GM12878 (cell line): ENCODE results near the gene TNFAIP1. TPM values are rescaled to one million over a fixed set of nuclear protein-coding genes. Genes with fewer than 3 reads are reported as not detected.

Source experiments
- ATAC-seq: fragments of 200-7000 bp; cut with Tn5 transposase; 3 replicates; pipeline ENCODE4 v1.9.1; 2020; ENCODE audit warnings: mild to moderate bottlenecking, moderate library complexity
- BruUV-seq: library from RNA; stranded (reverse); fragments of 400-500 nt; replicated peaks from 2 replicates; lab custom pipeline; 2021; lab: Mats Ljungman, UMichigan
- CTCF ChIA-PET: fragments of 300-600 bp; sonication (Branson Sonifier 250); formaldehyde crosslinking; extraction: SDS; loops from one replicate; lab custom pipeline; 2021; ENCODE audit warnings: inconsistent platforms; lab: Yijun Ruan, JAX
- POLR2A ChIA-PET: fragments of 350-600 bp; formaldehyde crosslinking; extraction: SDS; loops from one replicate; lab custom pipeline; 2021; ENCODE audit warnings: inconsistent platforms; lab: Charles Lee
- RAD21 ChIA-PET: fragments of 300-600 bp; sonication (Branson Sonifier 250); formaldehyde crosslinking; loops from one replicate; lab custom pipeline; 2023; ENCODE audit warnings: antibody characterized with exemption; ENCODE audit not compliant: unreplicated experiment; lab: Charles Lee
- SMC1A ChIA-PET: fragments of 300-600 bp; sonication (Branson Sonifier 250); formaldehyde crosslinking; loops from one replicate; lab custom pipeline; 2023; ENCODE audit not compliant: unreplicated experiment, uncharacterized antibody; lab: Charles Lee
- DNase-seq: peaks from one replicate; pipeline ENCODE4 v3.0.0-alpha.2; 2011; ENCODE audit warnings: low read depth, low spot score
- FAIRE-seq: peaks from 3 replicates; lab custom pipeline; 2011; peaks lifted over from hg19 to GRCh38; lab: Jason Lieb, UNC
- H2AFZ ChIP-seq: 2 replicates; pipeline ENCODE4 v1.6.0; 2011; ENCODE audit warnings: low read depth, low read length, control low read depth; ENCODE audit not compliant: control insufficient read depth
- H3K27ac ChIP-seq: 2 replicates; pipeline ENCODE4 v1.5.1; 2011; ENCODE audit warnings: control low read depth; ENCODE audit not compliant: control insufficient read depth, insufficient read depth
- H3K27me3 ChIP-seq, 2 experiments: replicated peaks in 1 of 2; 2 replicates each; pipeline versions ENCODE4 v1.6.0 to v1.6.1; 2011; ENCODE audit warnings: low read length in 1 of 2; ENCODE audit not compliant: control insufficient read depth in 2 of 2, insufficient read depth in 2 of 2
- H3K36me3 ChIP-seq, 2 experiments: 2 replicates each; pipeline ENCODE4 v1.5.1; 2011; ENCODE audit warnings: low read length in 1 of 2; ENCODE audit not compliant: control insufficient read depth in 2 of 2, insufficient read depth in 2 of 2
- H3K4me1 ChIP-seq: 2 replicates; pipeline ENCODE4 v1.6.1; 2011; ENCODE audit warnings: mild to moderate bottlenecking, low read length, moderate library complexity, mixed read lengths; ENCODE audit not compliant: control insufficient read depth, insufficient read depth
- H3K4me2 ChIP-seq: 2 replicates; pipeline ENCODE4 v1.6.0; 2011; ENCODE audit warnings: control low read depth; ENCODE audit not compliant: control insufficient read depth, insufficient read depth
- H3K4me3 ChIP-seq: fragments of 200-600 bp; sonication (generic); 2 replicates; pipeline ENCODE4 v1.5.1; 2016
- H3K79me2 ChIP-seq: 2 replicates; pipeline ENCODE4 v1.6.0; 2011; ENCODE audit warnings: low read length; ENCODE audit not compliant: control insufficient read depth, insufficient read depth
- H3K9ac ChIP-seq: 2 replicates; pipeline ENCODE4 v1.8.0; 2011; ENCODE audit warnings: low read length, control low read depth, mixed read lengths; ENCODE audit not compliant: control insufficient read depth, insufficient read depth
- H3K9me3 ChIP-seq: replicated peaks from 3 replicates; pipeline ENCODE4 v1.5.1; 2011; ENCODE audit warnings: mild to moderate bottlenecking, low read length; ENCODE audit not compliant: control insufficient read depth, insufficient read depth
- H4K20me1 ChIP-seq: 2 replicates; pipeline ENCODE4 v1.6.0; 2011; ENCODE audit not compliant: control insufficient read depth, insufficient read depth
- BMI1 ChIP-seq: fragments of 450-650 bp; IDR thresholded peaks from 2 replicates; pipeline ENCODE4 v1.6.1; 2016; ENCODE audit warnings: mild to moderate bottlenecking, moderate library complexity, borderline replicate concordance
- CBFB ChIP-seq: IDR thresholded peaks from 2 replicates; pipeline ENCODE4 v1.6.1; 2016; ENCODE audit warnings: antibody characterized with exemption, low read depth
- EED ChIP-seq: sonication (generic); IDR thresholded peaks from 2 replicates; pipeline ENCODE4 v1.6.1; 2016; ENCODE audit warnings: antibody characterized with exemption, low read depth
- HCFC1 ChIP-seq: fragments of 150-350 bp; IDR thresholded peaks from 2 replicates; pipeline ENCODE4 v1.6.1; 2014; ENCODE audit warnings: low read length
- HDAC2 ChIP-seq: fragments of 200-600 bp; sonication (generic); IDR thresholded peaks from 2 replicates; pipeline ENCODE4 v1.6.1; 2017
- HDAC6 ChIP-seq: fragments of 200-600 bp; sonication (generic); IDR thresholded peaks from one replicate; pipeline ENCODE4 v1.8.0; 2017; ENCODE audit warnings: antibody characterized with exemption; ENCODE audit not compliant: unreplicated experiment
- NBN ChIP-seq: fragments of 450-650 bp; IDR thresholded peaks from 2 replicates; pipeline ENCODE4 v1.6.1; 2016
- NFXL1 ChIP-seq: fragments of 450-650 bp; IDR thresholded peaks from 2 replicates; pipeline ENCODE4 v1.6.1; 2017; ENCODE audit warnings: antibody characterized with exemption, mild to moderate bottlenecking, borderline replicate concordance
- NFYA ChIP-seq: IDR thresholded peaks from 2 replicates; pipeline ENCODE4 v1.6.1; 2011; ENCODE audit warnings: low read depth, mild to moderate bottlenecking, low read length, improper control_type of control experiment, borderline replicate concordance
- PAX8 ChIP-seq: fragments of 450-650 bp; IDR thresholded peaks from 2 replicates; pipeline ENCODE4 v1.6.1; 2017; ENCODE audit warnings: mild to moderate bottlenecking, moderate library complexity
- POLR2AphosphoS5 ChIP-seq: IDR thresholded peaks from 2 replicates; pipeline ENCODE4 v1.6.1; 2011; ENCODE audit warnings: mild to moderate bottlenecking, low read length, inconsistent platforms
- RUNX3 ChIP-seq: IDR thresholded peaks from 2 replicates; pipeline ENCODE4 v1.6.1; 2012; ENCODE audit warnings: low read length, inconsistent platforms
- SREBF2 ChIP-seq: IDR thresholded peaks from 2 replicates; pipeline ENCODE4 v1.6.1; 2012; ENCODE audit warnings: mild to moderate bottlenecking, low read length
- STAT1 ChIP-seq: fragments of 450-650 bp; conservative IDR thresholded peaks from 2 replicates; pipeline ENCODE4 v1.6.1; 2014; ENCODE audit warnings: antibody characterized with exemption, mild to moderate bottlenecking
- WGBS: methylation state at CpG from one replicate; pipeline ENCODE4 v1.1.6; 2016; ENCODE audit warnings: low lambda C conversion rate; ENCODE audit not compliant: insufficient replicate concordance, insufficient coverage; ENCODE audit errors: missing lambda C conversion rate; 5-methylcytosine and 5-hydroxymethylcytosine counted together
- in situ Hi-C: fragments of 300-500 bp; cut with MboI; formaldehyde crosslinking; loops from 9 replicates; pipeline ENCODE4 v1.14.3; 2018; ENCODE audit warnings: mixed read lengths
- intact Hi-C: fragments of 100-400 bp; cut with micrococcal nuclease; formaldehyde crosslinking; loops from one replicate; pipeline ENCODE4 v1.14.2; 2022; ENCODE audit not compliant: unreplicated experiment
- polyA plus RNA-seq, 11 experiments: library from polyadenylated mRNA; depleted of rRNA in 4 of 11; unstranded in 6 of 11; stranded (reverse) in 5 of 11; fragments of >200 nt; fragmentation: Nextera tagmentation in 4 of 11; fragmentation: Illumina TruSeq in 1 of 11; extraction: Ambion mirVana in 4 of 11; extraction: Trizol in 1 of 11; gene quantifications; 1 replicate in 1 of 11; 2 replicates in 10 of 11; pipeline versions ENCODE4 v1.2.1 to v1.2.3, GENCODE V29; 2011 to 2016; ENCODE audit warnings: inconsistent platforms in 2 of 11, missing spikeins in 2 of 11, low read depth in 1 of 11
- total RNA-seq, 4 experiments: library from RNA; depleted of rRNA in 3 of 4; stranded (reverse); fragments of >200 nt in 3 of 4; fragmentation: Illumina TruSeq in 1 of 4; extraction: Trizol in 1 of 4; gene quantifications; 2 replicates each; pipeline versions ENCODE4 v1.2.1 to v1.2.3, GENCODE V29; 2013 to 2021
- TF ChIP-seq, protein P1 (sequence below): fragments of 450-650 bp; IDR thresholded peaks from 2 replicates; pipeline ENCODE4 v1.6.1; 2017; ENCODE audit warnings: mild to moderate bottlenecking, moderate library complexity
- TF ChIP-seq, protein P2 (sequence below): fragments of 450-650 bp; IDR thresholded peaks from 2 replicates; pipeline ENCODE4 v1.6.1; 2018; ENCODE audit warnings: borderline replicate concordance, mild to moderate bottlenecking; ENCODE audit not compliant: partially characterized antibody
- TF ChIP-seq, protein P3 (sequence below): fragments of 450-650 bp; IDR thresholded peaks from 2 replicates; pipeline ENCODE4 v1.6.1; 2016; ENCODE audit warnings: mild to moderate bottlenecking
- TF ChIP-seq, protein P4 (sequence below): fragments of 450-650 bp; IDR thresholded peaks from 2 replicates; pipeline ENCODE4 v1.6.1; 2017; ENCODE audit warnings: mild to moderate bottlenecking

Gene TNFAIP1
- total and polyA plus RNA-seq, 10 of the 15 experiments (the other 5 are each of a cell fraction or from before 2014, with no cell fraction given): 1.8 to 16.9 (median 11.7) TPM

DNA sequence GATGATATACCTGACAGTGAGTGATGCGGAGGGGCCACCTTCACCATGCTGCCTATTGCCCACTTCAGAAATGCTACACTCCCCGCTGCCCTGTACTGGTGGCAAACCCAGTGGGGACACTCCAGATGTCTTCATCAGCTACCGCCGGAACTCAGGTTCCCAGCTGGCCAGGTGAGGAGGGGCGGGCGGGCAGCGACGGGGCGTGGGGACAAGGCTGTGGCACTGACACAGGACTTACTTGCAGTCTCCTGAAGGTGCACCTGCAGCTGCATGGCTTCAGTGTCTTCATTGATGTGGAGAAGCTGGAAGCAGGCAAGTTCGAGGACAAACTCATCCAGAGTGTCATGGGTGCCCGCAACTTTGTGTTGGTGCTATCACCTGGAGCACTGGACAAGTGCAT is 52.5 kb downstream of the TNFAIP1 start:
- Histone ChIP-seq H3K9ac (no peak overlapping the region), H4K20me1 (no peaks in the 10 kb centered on the region), H3K27me3 (no peaks in the 10 kb centered on the region), H3K4me3 (no peak overlapping the region), H3K4me1 (no peaks in the 10 kb centered on the region), H3K36me3 (peaks cover 0 to 9% of the 10 kb centered on the region in 2 experiments; a peak in 2 of 4 replicates), H3K79me2 (peaks cover 2% of the 10 kb centered on the region; the same call in 1 of the 2 replicates), H3K27ac (no peak overlapping the region), H3K4me2 (no peak overlapping the region), H2AFZ (no peak overlapping the region), H3K9me3 (no peaks in the 10 kb centered on the region)
- no peak for DNase-seq
- ATAC-seq: no peak
- no peak for FAIRE-seq
- SMC1A ChIA-PET: no interaction called here
- WGBS: 93% methylated on average over 11 of the region's 11 CpGs
- BruUV-seq: no TSS peak
- intact Hi-C loops (no loop called here), in situ Hi-C loops (no loop called here)
- CTCF ChIA-PET: no interaction called here
- POLR2A ChIA-PET: no interaction called here
- RAD21 ChIA-PET: no interaction called here
- no peak for TF ChIP-seq CBFB
- TF ChIP-seq PAX8: no peak
- TF ChIP-seq, protein P1, sequence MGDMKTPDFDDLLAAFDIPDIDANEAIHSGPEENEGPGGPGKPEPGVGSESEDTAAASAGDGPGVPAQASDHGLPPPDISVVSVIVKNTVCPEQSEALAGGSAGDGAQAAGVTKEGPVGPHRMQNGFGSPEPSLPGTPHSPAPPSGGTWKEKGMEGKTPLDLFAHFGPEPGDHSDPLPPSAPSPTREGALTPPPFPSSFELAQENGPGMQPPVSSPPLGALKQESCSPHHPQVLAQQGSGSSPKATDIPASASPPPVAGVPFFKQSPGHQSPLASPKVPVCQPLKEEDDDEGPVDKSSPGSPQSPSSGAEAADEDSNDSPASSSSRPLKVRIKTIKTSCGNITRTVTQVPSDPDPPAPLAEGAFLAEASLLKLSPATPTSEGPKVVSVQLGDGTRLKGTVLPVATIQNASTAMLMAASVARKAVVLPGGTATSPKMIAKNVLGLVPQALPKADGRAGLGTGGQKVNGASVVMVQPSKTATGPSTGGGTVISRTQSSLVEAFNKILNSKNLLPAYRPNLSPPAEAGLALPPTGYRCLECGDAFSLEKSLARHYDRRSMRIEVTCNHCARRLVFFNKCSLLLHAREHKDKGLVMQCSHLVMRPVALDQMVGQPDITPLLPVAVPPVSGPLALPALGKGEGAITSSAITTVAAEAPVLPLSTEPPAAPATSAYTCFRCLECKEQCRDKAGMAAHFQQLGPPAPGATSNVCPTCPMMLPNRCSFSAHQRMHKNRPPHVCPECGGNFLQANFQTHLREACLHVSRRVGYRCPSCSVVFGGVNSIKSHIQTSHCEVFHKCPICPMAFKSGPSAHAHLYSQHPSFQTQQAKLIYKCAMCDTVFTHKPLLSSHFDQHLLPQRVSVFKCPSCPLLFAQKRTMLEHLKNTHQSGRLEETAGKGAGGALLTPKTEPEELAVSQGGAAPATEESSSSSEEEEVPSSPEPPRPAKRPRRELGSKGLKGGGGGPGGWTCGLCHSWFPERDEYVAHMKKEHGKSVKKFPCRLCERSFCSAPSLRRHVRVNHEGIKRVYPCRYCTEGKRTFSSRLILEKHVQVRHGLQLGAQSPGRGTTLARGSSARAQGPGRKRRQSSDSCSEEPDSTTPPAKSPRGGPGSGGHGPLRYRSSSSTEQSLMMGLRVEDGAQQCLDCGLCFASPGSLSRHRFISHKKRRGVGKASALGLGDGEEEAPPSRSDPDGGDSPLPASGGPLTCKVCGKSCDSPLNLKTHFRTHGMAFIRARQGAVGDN: no peak
- no peak for TF ChIP-seq POLR2AphosphoS5
- no peak for TF ChIP-seq HDAC6
- TF ChIP-seq, protein P2, sequence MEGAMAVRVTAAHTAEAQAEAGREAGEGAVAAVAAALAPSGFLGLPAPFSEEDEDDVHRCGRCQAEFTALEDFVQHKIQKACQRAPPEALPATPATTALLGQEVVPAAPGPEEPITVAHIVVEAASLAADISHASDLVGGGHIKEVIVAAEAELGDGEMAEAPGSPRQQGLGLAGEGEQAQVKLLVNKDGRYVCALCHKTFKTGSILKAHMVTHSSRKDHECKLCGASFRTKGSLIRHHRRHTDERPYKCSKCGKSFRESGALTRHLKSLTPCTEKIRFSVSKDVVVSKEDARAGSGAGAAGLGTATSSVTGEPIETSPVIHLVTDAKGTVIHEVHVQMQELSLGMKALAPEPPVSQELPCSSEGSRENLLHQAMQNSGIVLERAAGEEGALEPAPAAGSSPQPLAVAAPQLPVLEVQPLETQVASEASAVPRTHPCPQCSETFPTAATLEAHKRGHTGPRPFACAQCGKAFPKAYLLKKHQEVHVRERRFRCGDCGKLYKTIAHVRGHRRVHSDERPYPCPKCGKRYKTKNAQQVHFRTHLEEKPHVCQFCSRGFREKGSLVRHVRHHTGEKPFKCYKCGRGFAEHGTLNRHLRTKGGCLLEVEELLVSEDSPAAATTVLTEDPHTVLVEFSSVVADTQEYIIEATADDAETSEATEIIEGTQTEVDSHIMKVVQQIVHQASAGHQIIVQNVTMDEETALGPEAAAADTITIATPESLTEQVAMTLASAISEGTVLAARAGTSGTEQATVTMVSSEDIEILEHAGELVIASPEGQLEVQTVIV: no peak
- TF ChIP-seq NFYA: no peak
- no peak for TF ChIP-seq BMI1
- no peak for TF ChIP-seq NFXL1
- TF ChIP-seq STAT1: no peak
- TF ChIP-seq, protein P3, sequence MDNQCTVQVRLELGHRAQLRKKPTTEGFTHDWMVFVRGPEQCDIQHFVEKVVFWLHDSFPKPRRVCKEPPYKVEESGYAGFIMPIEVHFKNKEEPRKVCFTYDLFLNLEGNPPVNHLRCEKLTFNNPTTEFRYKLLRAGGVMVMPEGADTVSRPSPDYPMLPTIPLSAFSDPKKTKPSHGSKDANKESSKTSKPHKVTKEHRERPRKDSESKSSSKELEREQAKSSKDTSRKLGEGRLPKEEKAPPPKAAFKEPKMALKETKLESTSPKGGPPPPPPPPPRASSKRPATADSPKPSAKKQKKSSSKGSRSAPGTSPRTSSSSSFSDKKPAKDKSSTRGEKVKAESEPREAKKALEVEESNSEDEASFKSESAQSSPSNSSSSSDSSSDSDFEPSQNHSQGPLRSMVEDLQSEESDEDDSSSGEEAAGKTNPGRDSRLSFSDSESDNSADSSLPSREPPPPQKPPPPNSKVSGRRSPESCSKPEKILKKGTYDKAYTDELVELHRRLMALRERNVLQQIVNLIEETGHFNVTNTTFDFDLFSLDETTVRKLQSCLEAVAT: no peak
- TF ChIP-seq, protein P4, sequence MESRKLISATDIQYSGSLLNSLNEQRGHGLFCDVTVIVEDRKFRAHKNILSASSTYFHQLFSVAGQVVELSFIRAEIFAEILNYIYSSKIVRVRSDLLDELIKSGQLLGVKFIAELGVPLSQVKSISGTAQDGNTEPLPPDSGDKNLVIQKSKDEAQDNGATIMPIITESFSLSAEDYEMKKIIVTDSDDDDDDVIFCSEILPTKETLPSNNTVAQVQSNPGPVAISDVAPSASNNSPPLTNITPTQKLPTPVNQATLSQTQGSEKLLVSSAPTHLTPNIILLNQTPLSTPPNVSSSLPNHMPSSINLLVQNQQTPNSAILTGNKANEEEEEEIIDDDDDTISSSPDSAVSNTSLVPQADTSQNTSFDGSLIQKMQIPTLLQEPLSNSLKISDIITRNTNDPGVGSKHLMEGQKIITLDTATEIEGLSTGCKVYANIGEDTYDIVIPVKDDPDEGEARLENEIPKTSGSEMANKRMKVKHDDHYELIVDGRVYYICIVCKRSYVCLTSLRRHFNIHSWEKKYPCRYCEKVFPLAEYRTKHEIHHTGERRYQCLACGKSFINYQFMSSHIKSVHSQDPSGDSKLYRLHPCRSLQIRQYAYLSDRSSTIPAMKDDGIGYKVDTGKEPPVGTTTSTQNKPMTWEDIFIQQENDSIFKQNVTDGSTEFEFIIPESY: no peak
- no peak for TF ChIP-seq EED
- TF ChIP-seq HCFC1: no peak
- no peak for TF ChIP-seq HDAC2
- no peak for TF ChIP-seq NBN
- no peak for TF ChIP-seq SREBF2
- TF ChIP-seq RUNX3: no peak
